ENCODE results near the gene B4GAT1.
"Not testable (repeated sequence)": the region's sequence is repeated elsewhere in the genome, so short reads cannot be mapped to it uniquely, and the experiment has no call there.

B4GAT1 gene

DNA sequence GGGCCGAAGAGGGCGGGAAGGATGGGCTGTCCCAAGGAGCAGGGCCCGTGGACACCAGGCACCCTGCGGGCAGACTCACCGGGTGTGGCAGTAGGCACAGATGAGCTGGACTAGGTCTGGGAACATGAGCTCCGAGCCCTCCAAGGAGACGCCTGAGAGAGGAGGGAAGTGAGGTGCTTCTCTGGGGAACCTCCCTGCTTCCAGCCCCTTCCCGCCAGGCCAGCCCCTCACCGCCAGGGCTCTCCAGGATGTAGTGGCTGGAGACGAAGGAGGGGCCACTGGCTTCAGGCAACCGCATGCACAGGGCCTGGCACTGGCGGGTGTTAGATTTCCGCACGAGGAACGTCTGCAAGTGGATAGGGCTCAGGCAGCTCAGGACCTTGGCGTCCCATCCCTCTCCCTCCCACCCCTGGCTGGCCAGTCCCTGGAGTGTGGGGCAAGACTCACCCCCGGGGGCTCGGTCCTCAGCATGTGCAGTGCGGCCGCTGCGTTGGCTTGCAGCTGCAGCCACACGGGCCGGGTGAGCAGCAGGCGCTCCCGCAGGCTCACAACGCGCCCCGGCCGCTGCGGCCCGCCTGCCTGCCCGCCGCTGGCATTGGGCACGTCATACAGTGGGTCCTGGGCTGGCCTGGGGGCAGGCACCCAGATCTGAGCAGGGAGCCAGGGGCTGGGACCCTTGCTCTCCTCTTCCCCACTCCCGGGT is 11.7 kb downstream of the B4GAT1 start:
- FAIRE-seq, result no peak

DNA sequence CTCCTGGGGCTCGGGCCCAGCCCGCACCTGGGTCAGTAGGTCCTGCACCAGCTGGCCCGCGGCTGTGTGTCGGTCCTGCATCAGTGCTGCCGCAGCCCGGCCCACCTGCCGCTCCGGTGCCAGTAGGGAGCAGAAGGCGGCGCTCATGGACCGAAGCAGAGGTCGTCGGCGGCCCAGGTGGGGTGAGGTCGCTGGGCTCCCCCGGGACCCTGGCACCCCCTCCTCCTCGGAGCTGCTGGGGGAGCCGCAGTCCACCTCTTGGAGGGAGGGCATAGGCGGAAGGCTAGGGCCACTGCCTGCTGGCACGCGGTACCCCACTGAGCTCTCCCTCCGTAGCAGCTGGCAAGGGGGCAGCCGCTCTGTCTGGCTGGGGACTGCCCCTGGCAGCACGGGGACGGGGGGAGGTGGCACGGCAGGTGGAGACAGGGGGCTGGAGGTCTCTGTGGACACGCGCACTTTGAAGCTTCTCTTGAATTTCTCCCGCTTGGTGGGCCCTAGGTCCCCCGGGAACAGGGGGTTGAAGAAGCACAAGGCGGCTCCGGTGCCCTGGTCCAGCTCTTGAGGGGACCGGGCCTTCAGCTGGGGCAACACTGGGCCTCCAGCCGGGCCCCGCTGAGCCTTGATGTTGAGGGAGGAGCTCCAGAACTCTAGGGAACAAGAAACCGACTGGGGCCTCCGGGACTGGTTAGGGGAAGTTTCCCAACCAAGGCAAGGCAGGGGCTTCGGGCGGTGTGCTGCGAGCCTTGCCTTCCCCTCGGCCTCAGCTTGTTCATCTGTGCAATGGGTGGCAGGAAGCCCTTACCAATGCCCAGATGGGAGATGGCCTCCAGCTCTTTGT is 12.6 kb downstream of the B4GAT1 start:
- FAIRE-seq, result no peak

DNA sequence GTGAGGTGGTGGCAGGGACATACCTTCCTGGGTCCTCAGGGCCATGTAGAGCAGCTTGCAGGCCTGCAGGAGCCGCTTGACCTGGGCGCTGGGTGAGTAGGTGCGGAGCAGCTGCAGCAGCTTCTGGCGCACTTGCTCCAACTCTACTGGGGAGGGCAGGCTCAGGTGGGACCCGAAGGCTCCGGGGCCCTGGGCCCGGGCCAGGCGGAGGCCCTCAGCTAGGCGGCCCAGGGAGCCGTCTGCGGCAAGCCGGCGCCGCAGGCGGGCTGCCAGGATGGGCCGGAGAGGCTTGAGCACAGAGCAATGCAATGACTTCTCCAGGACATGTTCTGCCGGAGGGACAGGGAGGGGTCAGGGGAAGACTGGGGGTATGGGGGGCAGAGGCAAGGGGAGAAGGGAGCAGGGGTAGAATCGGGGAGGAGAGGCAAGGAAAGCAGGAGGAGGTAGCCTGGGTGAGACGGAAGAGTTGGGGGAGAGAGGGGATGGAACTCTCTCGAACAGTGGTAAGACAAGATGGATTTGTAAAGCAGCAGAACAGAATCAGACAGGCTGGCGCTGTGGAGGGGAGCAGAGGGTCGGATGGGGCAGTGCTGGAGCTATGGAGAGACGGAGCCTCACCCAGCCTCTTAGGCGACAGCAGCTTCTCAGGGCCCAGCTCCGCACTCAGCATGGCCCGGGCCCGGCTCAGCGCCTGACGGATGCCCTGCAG is 13.4 kb downstream of the B4GAT1 start:
- no peak for FAIRE-seq

DNA sequence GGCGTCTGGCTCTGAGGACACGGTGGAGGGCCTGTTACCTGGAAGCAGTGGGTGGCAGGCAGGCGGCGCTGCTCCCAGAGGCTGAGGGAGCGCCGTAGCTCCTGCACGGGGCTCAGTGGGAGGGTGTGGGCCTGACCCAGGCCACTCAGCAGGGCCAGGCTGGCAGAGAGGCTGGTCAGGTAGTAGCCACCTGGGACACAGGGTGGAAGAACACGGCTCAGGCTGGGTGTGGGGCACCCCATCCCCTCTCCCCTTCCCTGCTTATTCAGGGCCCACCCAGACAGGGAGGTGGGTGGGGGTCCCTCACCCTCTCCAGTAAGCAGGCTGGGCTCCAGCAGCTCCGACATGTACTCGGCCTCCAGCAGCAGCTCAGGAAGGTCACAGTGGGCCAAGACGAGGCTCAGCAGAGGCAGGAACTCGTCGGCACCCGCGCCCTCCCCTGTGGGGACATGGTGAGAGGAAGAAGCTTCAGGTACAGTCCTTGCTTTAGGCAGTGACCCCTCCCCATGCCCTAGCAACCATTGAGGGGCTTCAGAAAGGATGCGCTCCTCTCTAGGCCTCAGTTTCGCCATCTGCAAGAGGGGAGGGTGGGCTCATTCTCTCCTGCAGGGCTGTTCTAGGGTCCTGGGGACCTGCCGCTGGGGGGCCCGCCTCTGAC is 14.1 kb downstream of the B4GAT1 start:
- FAIRE-seq, result no peak

DNA sequence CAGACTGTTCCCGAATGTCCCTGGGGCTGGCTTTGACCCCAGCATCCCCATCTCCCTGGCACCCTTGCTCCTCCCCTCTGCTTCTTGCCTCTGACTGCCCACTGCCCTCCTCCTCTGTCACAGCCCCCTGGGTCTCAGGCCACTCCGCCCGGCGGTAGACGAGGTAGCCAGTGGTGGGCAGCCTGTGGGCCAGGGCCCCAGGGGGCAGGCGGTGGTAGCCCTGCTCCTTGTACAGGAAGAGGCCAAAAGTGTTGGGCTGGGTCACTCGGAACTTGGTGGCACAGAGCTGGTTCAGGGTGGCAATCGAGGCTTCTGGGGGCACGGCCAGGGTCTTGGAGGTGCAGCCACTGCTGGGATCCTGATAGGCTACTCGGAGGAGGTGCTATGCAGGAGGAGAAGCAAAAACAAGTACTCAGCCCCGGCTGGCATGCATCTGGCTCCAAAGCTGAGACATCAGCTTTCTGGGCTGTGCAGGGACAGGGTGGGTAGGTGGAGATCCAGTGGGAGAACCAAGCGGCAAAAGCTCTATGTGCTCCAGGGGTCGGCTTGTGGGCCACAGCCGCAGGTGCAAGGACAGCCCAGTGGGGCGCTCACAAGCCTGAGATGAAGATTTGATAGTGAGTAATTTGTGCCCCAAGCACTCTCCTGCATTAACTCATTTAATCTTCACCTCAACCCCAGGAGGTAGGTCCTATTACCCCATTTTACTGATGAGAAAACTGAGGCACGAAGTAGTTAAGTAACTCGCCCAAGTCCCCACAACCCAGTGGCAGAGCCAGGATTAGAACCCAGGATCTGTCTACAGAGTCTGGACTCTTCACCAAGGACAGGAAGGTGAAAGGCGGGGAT is 14.8 kb downstream of the B4GAT1 start:
- FAIRE-seq, result no peak

DNA sequence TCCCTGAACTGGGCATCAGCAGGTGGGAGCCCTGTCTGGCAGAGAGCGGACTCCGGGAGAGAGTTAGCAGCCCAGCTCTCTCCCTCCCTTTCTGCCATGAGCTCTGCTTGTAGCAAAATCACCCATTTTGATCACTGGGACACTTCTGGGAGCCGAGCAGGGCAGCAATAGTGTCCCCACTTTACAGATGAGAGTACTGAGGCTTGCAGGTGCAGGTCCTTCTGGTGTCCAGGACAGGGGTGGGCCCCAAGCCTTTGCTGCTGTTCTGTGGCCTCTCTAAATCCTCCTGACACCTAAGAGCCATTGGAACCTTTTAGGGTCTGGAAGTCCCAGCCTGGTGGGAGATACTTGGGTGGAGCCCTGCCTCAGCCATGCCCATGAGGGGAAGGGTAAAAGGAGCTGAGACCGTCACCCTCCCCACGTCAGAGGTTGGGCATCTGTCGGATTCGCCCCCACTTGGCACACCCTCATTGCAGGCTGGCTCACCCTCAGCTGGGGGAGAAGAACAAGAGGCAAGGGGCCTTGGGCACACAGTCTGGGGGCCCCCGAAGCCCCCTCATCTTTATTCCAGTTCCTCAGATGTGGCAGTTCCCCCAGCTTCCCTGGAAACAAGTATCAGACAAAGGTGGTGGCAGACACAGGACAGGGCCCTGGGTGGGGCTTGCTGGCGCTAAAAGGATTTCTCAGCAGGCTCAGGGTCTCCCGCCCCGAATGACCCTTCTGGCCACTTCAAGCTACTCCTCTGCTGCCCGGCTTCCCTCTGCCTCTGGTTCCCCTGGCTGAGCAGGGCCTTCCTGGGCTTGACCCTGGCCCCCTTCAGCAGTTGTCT is 15.7 kb downstream of the B4GAT1 start:
- no peak for FAIRE-seq

DNA sequence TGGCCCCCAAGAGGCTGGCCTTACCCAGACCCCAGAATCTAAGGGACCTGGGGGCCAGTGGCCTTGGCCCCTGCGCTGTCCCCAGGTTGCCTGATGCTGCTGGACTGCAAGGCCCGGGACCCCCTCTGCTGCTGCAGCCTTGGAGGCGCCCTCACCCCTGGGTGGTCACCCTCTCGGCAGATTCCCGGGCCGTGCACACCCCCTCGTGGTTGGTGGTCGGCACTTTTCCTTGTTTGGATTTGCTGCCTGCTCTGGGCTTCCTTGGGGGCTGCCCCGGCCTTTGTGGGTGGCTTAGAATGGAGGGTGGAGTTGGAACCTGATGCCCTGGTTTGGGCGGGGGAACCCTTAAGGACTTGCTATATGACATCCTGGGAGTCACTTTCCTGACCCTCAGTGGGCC is 16.5 kb downstream of the B4GAT1 start:
- no peak for FAIRE-seq

DNA sequence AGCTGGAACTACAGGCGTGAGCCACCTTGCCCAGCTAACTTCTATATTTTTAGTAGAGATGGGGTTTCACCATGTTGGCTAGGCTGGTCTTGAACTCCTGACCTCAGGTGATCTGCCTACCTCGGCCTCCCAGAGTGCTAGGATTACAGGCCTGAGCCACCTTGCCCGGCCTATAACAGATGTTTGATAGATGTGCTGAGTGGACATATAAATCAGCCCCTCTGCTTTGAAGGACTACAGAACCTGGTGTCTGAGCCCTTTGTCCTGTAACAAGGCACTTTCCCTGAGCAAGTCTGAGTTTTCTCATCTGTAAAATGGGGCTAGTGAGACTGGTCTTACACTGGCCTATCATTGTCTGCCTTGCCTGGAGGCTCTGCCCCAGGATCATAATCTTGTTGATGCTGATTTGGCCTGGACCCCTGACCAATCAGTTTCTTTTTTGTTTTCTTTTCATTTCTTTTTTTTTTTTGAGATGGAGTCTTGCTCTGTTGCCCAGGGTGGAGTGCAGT is 18.2 kb downstream of the B4GAT1 start:
- no peak for FAIRE-seq

DNA sequence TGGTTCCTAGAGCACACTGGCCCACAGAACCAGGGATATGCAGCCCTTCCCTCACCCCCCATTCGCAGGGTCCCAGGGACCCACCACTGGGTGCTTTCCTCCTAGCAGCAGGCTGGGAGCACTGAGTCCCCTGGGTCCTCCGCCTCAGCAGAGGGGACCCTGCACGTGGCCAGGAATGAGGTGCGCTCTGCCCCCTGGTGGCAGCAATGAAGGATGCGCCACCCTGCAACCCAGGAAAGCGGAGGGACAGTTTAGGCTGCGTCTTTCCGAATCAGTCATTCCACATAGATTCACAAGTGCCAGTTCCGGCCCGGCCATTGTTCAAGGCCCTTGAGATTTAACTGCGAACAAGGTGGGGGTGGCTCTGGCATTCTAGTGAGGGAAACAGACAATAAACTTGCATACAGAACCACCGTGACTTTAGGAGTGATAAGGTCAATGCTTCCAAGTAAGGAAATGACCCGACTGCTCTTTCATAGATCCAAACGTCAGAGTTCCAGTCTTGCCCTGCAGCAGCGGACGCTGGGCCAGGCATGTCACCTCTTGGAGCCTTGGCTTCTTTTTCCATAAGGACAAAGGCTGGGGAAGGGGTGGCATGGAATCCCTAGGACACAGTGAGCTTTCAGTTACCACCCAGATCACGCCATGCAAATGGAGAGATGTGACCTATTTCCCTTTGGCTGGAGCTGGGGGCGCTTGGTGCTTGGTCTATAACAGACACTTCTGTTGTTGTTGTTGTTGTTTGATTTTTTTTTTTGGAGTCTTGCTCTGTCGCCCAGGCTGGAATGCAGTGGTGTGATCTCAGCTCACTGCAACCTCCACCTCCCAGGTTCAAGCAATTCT is 18.9 kb downstream of the B4GAT1 start:
- no peak for FAIRE-seq

DNA sequence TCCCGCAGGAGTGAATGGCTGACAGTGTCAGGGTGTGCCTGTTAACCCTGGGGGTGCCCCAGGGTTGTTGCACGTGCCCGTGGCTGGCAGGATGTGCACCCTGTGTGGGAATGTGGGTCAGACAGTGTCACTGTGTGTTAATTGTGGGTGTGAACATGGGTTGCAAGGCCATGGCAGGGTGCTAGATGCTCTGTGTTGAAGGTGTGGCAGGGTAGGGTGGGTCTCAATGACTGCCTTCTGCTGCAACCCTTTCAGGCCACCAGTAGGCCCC is 19.5 kb downstream of the B4GAT1 start:
- no peak for FAIRE-seq

DNA sequence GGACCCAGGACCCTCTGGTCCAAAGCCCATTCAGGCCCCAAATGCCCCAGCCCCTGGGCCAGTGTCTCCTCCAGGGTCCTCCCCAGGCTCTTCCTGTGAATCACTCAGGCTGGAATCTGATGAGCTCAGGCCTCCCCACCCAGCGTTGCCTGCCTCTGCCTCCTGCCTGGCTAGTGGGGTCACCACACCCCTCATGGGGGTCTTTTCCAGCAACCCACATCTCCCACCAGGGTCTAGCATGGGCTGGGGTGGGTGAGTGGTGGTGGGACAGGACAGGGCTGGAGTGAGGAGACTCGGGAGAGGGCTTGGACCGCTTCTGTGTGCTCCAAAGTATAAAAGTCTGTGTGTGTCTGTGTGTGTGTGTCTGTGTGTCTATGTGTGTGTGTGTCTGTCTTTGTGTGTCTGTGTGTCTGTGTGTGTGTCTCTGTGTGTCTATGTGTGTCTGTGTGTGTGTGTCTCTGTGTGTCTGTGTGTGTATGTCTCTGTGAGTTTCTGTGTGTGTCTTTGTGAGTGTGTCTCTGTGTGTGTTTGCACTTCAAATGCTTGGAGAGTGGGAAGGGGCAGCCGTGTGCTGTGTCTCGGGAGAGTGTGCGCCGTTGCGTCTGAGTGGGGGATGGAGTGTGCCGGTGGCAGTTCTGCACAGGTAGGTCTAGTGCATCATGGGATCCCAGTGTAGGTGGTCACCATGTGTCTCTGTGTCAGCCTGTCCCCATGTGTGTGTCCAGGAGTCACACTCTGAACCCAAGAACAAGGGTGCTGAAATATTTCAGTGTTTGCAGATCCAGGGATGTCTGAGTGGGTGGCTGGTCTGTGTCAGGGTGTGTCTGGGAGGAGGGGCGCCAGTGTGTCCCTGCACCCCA is 20.0 kb downstream of the B4GAT1 start:
- FAIRE-seq, result no peak

DNA sequence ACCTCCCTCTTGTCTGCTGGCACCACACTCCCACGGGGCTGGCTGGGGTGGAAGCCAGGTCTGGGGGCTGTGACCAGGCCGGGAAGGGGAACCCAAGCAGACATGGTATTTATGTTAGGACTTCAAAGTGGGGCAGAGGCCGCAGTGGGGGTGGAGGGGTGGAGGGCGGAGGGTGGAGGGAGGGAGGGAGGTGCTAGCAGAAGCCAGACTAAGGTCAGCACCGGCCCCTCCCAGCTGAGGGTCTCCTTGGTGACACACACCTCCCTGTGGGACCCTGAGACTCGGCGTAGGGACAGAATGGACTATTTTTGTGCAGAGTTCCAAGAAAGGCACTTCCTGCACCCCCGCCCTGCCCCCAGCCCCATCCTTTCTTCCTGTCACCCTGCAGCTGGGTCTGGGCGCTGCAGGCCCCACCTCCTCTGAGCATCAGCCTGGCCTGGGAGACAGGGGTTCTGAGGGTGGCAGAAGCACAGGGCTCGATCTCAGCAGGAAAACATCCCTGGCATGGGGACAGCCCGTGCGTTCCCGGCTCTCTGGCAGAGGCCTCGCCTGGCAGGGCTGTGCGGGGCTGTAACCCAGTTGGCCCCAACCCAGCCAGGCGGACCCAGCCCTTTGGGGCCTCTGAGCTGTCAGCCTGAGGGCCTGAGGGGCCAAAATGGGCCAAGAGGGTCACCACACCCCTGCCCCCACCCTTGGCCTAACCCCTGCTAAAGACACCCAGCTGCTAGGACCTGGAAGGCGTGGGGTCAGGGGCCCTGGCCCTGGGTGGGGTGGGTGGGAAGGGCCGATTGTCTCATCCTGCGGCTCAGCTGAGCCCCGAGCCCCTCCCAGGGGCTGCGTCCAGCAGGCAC is 20.9 kb downstream of the B4GAT1 start:
- no peak for FAIRE-seq

DNA sequence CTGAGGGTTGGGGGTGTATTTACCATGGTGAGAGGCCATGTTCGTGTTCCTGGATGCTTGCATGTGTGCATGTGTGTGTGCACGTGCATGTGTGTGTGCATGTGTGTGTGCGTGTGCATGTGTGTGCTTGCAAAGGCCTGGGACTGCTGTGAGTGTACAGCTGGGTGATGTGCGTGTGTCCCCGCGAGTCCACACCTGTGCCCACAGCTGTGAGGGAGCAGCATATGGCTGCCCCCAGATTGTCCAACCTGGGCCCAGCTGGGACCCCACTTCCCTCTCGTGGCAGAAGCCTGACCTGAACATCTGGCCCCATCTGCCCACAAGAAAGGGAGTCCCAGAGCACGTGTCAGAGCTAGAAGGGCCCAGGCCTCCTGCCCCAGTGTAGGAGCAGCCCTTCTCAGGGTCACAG is 22.2 kb downstream of the B4GAT1 start:
- no peak for FAIRE-seq

DNA sequence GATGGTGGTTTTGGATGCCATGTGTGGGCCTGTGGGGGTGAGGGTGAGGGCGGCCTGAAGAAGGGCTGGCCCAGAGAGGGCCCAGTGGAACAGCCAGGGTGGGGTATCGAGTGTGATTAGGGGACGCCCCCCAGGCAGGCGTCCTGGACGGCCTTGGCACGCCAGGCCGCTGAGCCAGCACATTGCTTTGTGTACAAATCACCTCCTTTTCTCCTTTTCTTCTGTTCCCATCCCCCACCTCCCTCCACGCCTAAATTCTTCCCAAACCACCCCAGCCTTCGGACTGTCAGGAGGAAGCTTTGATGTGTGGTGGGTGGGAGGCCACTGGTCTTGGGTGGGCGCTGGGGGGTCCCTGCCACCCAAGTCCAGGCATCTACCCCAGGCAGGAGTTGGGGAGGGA is 22.8 kb downstream of the B4GAT1 start:
- FAIRE-seq, result no peak

DNA sequence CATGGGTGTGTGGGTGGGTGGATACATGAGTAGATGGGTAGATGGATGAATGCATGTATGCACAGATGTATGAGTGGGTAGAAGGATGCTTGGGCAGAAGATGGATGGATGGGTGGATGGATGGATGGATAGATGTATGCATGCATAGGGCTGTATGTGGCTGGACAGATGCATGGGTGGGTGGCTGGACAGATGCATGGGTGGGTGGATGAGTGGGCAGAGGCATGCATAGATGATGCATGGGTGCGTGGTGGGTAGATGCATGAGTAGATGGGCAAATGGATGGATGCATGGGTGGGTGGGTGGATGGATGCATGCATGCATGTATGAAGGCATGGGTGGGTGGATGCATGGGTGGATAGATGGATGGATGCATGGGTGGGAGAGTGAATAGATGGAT is 23.7 kb downstream of the B4GAT1 start:
- no peak for FAIRE-seq

DNA sequence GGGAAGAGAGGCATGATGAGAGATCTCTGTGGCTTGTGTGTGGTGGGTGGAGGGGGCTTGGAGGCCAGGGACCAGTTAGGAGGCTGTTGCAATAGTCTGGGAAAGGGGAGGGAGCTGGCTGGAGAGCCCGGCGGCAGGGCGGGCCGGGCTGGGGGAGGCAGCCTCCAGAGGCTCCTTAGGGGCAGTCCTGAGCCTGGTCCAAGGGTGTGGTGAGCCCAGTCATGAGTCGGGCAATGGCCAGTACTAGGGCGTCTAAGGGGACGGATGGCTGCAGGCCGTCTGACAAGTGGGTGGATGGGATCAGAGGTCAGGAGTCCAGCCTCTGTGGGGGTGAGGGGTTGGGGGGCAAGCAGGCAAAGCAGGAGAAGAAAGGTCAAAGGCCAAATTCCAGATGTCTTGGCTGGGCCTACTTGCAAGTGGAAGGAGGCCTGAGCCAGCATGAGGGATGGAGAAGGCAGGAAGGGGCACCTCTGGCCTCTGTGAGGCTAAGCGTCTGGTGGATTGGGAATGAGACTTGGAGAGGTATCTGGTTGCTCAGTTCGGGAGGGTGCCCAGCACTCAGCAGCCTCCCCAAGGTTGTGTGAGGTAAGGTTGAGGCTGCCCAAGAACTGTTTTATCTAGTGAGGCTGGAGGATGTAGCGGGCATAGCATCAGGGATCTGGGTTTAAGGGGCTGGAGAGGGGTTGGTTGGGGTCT is 24.5 kb downstream of the B4GAT1 start:
- no peak for FAIRE-seq

DNA sequence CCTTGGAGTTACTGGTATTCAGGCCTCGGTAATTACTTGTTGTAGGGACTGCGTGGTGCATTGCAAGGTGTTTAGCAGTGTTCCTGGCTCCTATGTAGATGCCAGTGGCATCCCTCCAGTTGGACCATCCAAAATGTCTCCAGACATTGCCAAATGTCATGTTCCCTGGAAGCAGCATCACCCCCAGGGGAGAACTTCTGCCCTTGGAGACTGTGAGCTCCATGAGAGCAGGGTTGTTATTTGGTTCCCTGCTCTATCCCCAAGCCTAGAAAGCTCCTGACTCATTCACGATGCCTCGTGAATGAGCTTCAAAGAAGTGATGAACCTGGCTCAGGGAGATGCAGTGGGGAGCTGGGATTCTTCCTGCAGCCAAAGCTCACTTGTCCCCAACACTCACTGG is 25.8 kb downstream of the B4GAT1 start:
- no peak for FAIRE-seq

DNA sequence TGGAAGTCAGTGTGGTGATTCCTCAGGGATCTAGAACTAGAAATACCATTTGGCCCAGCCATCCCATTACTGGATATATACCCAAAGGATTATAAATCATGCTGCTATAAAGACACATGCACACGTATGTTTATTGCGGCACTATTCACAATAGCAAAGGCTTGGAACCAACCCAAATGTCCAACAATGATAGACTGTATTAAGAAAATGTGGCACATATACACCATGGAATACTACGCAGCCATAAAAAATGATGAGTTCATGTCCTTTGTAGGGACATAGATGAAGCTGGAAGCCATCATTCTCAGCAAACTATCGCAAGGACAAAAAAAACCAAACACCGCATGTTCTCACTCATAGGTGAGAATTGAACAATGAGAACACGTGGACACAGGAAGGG is 26.7 kb downstream of the B4GAT1 start:
- FAIRE-seq, result not testable (repeated sequence)

Measured in colon (tissue), 2 donors.